Fibroblast of pulmonary artery (primary cell): Measurements from ENCODE around the gene TCEA3.
A peak's percentile ranks its signal among the peaks of the same experiment; 100 is the strongest.

Source experiments
- DNase-seq: peaks from one replicate; pipeline ENCODE4 v3.0.0-alpha.2; 2010; ENCODE audit warnings: low read depth
- H3K4me3 ChIP-seq: replicated peaks from 2 replicates; pipeline ENCODE4 v1.5.1; 2011; ENCODE audit warnings: low read depth, mild to moderate bottlenecking, control low read depth, low read length, moderate library complexity
- CTCF ChIP-seq: IDR thresholded peaks from 2 replicates; pipeline ENCODE4 v1.5.1; 2011; ENCODE audit warnings: mild to moderate bottlenecking, control low read depth, low read length, inconsistent platforms; ENCODE audit errors: missing control alignments

The TCEA3 gene

GRCh38 chr1:23422241-23422877 is 2.2 kb downstream of the TCEA3 start:
- H3K4me3 ChIP-seq = no peak overlapping the region
- DNase-seq = peak; percentile 82
- TF ChIP-seq CTCF = no peak

GRCh38 chr1:23421753-23422240 is 2.8 kb downstream of the TCEA3 start:
- H3K4me3 ChIP-seq = no peak overlapping the region
- peak; percentile 74 for DNase-seq
- TF ChIP-seq CTCF = peak; percentile 32

- H3K4me3 ChIP-seq = no peak overlapping the region
- DNase-seq = no peak
- TF ChIP-seq CTCF = no peak
These were observed 3.2 kb downstream of the TCEA3 start for GRCh38 chr1:23421343-23421742.

- H3K4me3 ChIP-seq = no peak overlapping the region
- TF ChIP-seq CTCF = no peak
- DNase-seq = no peak
These were observed 3.8 kb downstream of the TCEA3 start for GRCh38 chr1:23420778-23421177.

DNA sequence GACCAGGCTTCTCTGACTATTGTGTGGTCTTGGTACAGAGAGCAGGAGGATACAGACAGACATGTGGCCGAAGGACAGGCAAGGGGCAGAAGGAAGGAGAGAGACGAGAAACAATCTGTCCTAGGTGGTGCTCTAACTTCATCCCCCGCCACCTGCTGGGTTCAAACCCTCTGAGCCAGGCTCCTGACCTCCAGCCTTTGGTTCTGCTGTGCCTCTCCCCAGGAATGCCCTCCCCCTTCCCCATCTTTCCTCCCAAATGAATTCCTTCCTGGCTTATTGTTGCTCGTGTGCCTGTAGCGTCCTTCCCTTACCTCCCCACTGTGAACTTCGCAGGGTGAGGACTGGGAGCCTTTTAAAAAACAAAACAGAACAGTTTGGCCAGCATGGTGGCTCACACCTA is 5.4 kb downstream of the TCEA3 start:
- no peak overlapping the region for H3K4me3 ChIP-seq
- no peak for TF ChIP-seq CTCF
- no peak for DNase-seq

DNA sequence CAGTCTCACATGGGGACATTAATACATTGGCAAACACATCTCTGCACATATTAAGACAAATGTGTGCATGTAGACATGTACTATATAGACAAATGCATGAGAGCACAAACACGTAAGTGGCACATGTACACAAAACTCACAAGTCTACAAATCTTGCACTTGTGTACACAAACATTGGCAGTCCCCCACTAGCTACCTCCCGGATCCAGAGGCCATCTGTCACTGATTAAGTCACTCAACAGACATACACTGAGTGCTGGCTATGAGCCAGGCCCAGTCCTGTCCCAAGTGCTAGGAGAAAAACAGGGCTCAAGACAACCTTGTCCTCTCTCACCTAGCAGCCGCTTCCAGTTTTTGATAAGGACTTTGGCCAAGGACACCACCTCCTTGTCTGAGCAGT is 7.0 kb downstream of the TCEA3 start:
- no peak overlapping the region for H3K4me3 ChIP-seq

More for the DNA sequence above, 7.0 kb downstream of the TCEA3 start:
- DNase-seq = no peak
- no peak for TF ChIP-seq CTCF
